ENCODE measurements around the gene MMP2.

- TF ChIP-seq ZBTB21 (CRISPR knock-in tag; IDR thresholded peaks at IDR 0.05; ENCODE audit: borderline replicate concordance) (no peak), ZNF232 (CRISPR knock-in tag; IDR thresholded peaks at IDR 0.05) (no peak)
Measured at GRCh38 chr16:55468352-55468990, 10.5 kb upstream of the MMP2 start.

Data from WTC11 (cell line).